HepG2 (cell line): ENCODE results near the gene GRHPR. TPM values are rescaled to one million over a fixed set of nuclear protein-coding genes. Genes with fewer than 3 reads are reported as not detected.

Source experiments
- ARNTL ChIP-seq: sonication (generic); formaldehyde crosslinking; IDR thresholded peaks from 2 replicates; pipeline ENCODE4 v1.4.0; 2020; ENCODE audit warnings: mild to moderate bottlenecking, missing genetic modification reagents
- ASH2L ChIP-seq: fragments of 300-600, 200-600 bp; sonication (generic); IDR thresholded peaks from 2 replicates; pipeline ENCODE4 v1.7.0; 2017; ENCODE audit warnings: low read depth, mild to moderate bottlenecking, moderate library complexity, mixed read lengths, low read length; ENCODE audit not compliant: insufficient read length
- BRF2 ChIP-seq: sonication (generic); formaldehyde crosslinking; IDR thresholded peaks from 2 replicates; pipeline ENCODE4 v1.8.1; 2022; ENCODE audit warnings: mild to moderate bottlenecking, missing genetic modification reagents
- CBX1 ChIP-seq: IDR thresholded peaks from one replicate; pipeline ENCODE4 v1.6.1; 2016; ENCODE audit warnings: antibody characterized with exemption, low read depth
- FOXJ3 ChIP-seq: sonication (generic); formaldehyde crosslinking; IDR thresholded peaks from 2 replicates; pipeline ENCODE4 v1.4.0; 2020; ENCODE audit warnings: missing genetic modification reagents, mild to moderate bottlenecking, borderline replicate concordance
- KLF16 ChIP-seq, 2 experiments: sonication (generic) in 1 of 2; formaldehyde crosslinking in 1 of 2; IDR thresholded peaks; 2 replicates each; pipeline versions ENCODE4 v1.6.1 to v1.8.0; 2016 to 2023; ENCODE audit warnings: missing genetic modification reagents in 2 of 2, missing compliant biosample characterization in 1 of 2
- MED1 ChIP-seq: sonication (generic); formaldehyde crosslinking; IDR thresholded peaks from 2 replicates; pipeline ENCODE4 v1.4.0; 2020; ENCODE audit warnings: missing genetic modification reagents
- MTF1 ChIP-seq: sonication (generic); formaldehyde crosslinking; IDR thresholded peaks from 2 replicates; pipeline ENCODE4 v1.5.0; 2020; ENCODE audit warnings: missing genetic modification reagents
- NFE2L2 ChIP-seq: fragments of 150-350 bp; IDR thresholded peaks from 2 replicates; pipeline ENCODE4 v1.6.1; 2014; ENCODE audit warnings: low read length
- NPAS2 ChIP-seq: sonication (generic); formaldehyde crosslinking; IDR thresholded peaks from 2 replicates; pipeline ENCODE4 v1.8.0; 2022; ENCODE audit warnings: mild to moderate bottlenecking, missing genetic modification reagents, borderline replicate concordance
- PHF5A ChIP-seq: IDR thresholded peaks from one replicate; pipeline ENCODE4 v1.6.1; 2018; ENCODE audit warnings: low read depth, missing genetic modification reagents; ENCODE audit not compliant: unreplicated experiment
- SETDB1 ChIP-seq: sonication (generic); formaldehyde crosslinking; IDR thresholded peaks from 2 replicates; pipeline ENCODE4 v1.5.1; 2020; ENCODE audit warnings: missing genetic modification reagents, mild to moderate bottlenecking, borderline replicate concordance
- SMAD3 ChIP-seq: sonication (generic); formaldehyde crosslinking; IDR thresholded peaks from 2 replicates; pipeline ENCODE4 v1.4.0; 2020; ENCODE audit warnings: missing genetic modification reagents
- SOX13 ChIP-seq, 3 experiments: fragments of 450-650 bp in 1 of 3; sonication (generic) in 1 of 3; formaldehyde crosslinking in 1 of 3; IDR thresholded peaks in 2 of 3; conservative IDR thresholded peaks in 1 of 3; 2 replicates each; pipeline versions ENCODE4 v1.5.0 to v1.6.1; 2016 to 2020; ENCODE audit warnings: antibody characterized with exemption in 1 of 3, mild to moderate bottlenecking in 1 of 3, missing compliant biosample characterization in 1 of 3, missing genetic modification reagents in 1 of 3, moderate library complexity in 1 of 3
- TCF12 ChIP-seq, 2 experiments: fragments of 450-650 bp in 1 of 2; sonication (generic) in 1 of 2; formaldehyde crosslinking in 1 of 2; IDR thresholded peaks; 2 replicates each; pipeline versions ENCODE4 v1.6.1 to v1.8.0; 2017 to 2022; ENCODE audit warnings: antibody characterized with exemption in 1 of 2, mild to moderate bottlenecking in 1 of 2, missing genetic modification reagents in 1 of 2, moderate library complexity in 1 of 2
- TFE3 ChIP-seq: IDR thresholded peaks from 2 replicates; pipeline ENCODE4 v1.6.1; 2016
- ZNF225 ChIP-seq: sonication (generic); formaldehyde crosslinking; IDR thresholded peaks from 2 replicates; pipeline ENCODE4 v1.4.0; 2020; ENCODE audit warnings: mild to moderate bottlenecking, missing genetic modification reagents
- ZNF441 ChIP-seq: sonication (generic); formaldehyde crosslinking; IDR thresholded peaks from 2 replicates; pipeline ENCODE4 v1.7.0; 2021; ENCODE audit warnings: missing genetic modification reagents, borderline replicate concordance
- polyA plus RNA-seq, 8 experiments: library from polyadenylated mRNA; depleted of rRNA in 3 of 8; stranded (reverse) in 7 of 8; unstranded in 1 of 8; fragments of >200 nt; fragmentation: Illumina TruSeq in 4 of 8; extraction: Trizol in 4 of 8; gene quantifications; 2 replicates each; pipeline versions ENCODE4 v1.2.1 to v1.2.3, GENCODE V29; 2011 to 2016; ENCODE audit warnings: low read depth in 4 of 8, missing spikeins in 1 of 8, mixed read lengths in 1 of 8; ENCODE audit not compliant: insufficient read depth in 1 of 8
- total RNA-seq, 5 experiments: library from RNA; depleted of rRNA; stranded (reverse); fragments of >200 nt; fragmentation: Illumina TruSeq; extraction: Trizol; gene quantifications; 2 replicates each; pipeline ENCODE4 v1.2.3, GENCODE V29; 2016; ENCODE audit warnings: low read depth in 1 of 5
- TF ChIP-seq, protein P1 (sequence below): sonication (generic); formaldehyde crosslinking; IDR thresholded peaks from 2 replicates; pipeline ENCODE4 v1.5.0; 2020; ENCODE audit warnings: missing genetic modification reagents
- TF ChIP-seq, protein P2 (sequence below): sonication (generic); formaldehyde crosslinking; IDR thresholded peaks from 2 replicates; pipeline ENCODE4 v1.5.1; 2020; ENCODE audit warnings: missing genetic modification reagents, mild to moderate bottlenecking, borderline replicate concordance
- TF ChIP-seq, protein P3 (sequence below): IDR thresholded peaks from 2 replicates; pipeline ENCODE4 v1.6.1; 2016; ENCODE audit warnings: control low read depth

Gene GRHPR
- total and polyA plus RNA-seq, 2 of the 13 experiments (the other 11 are each of a cell fraction or from before 2014, with no cell fraction given) = 113 to 115 TPM

- TF ChIP-seq NFE2L2 (no peak), TFE3 (CRISPR knock-in tag) (no peak), FOXJ3 (CRISPR knock-in tag) (no peak), ZNF441 (CRISPR knock-in tag) (no peak), KLF16 (CRISPR knock-in tag; IDR thresholded peaks at IDR 0.05) (peak in 1 of 2 experiments; percentile 32; a peak in 1 of 4 replicates), SETDB1 (CRISPR knock-in tag) (0 out of 2 replicates have a peak, but pooled peaks have one; percentile 48), NPAS2 (CRISPR knock-in tag) (no peak), ARNTL (CRISPR knock-in tag) (0 out of 2 replicates have a peak, but pooled peaks have one; percentile 18), ZNF225 (CRISPR knock-in tag) (no peak), PHF5A (CRISPR knock-in tag) (no peak), BRF2 (no peak), MTF1 (CRISPR knock-in tag) (no peak), SOX13 (IDR thresholded peaks at IDR 0.05) (no peak), SOX13 (CRISPR knock-in tag; conservative IDR thresholded peaks at IDR 0.05 in 1 of 2, IDR thresholded peaks at IDR 0.05 in 1 of 2) (no peak), CBX1 (no peak), SMAD3 (CRISPR knock-in tag) (no peak), TCF12 (IDR thresholded peaks at IDR 0.05) (no peak), TCF12 (CRISPR knock-in tag; IDR thresholded peaks at IDR 0.05) (no peak), ASH2L (peak; percentile 82), MED1 (CRISPR knock-in tag) (no peak)
- TF ChIP-seq, protein P1, sequence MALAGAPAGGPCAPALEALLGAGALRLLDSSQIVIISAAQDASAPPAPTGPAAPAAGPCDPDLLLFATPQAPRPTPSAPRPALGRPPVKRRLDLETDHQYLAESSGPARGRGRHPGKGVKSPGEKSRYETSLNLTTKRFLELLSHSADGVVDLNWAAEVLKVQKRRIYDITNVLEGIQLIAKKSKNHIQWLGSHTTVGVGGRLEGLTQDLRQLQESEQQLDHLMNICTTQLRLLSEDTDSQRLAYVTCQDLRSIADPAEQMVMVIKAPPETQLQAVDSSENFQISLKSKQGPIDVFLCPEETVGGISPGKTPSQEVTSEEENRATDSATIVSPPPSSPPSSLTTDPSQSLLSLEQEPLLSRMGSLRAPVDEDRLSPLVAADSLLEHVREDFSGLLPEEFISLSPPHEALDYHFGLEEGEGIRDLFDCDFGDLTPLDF (CRISPR knock-in tag) = no peak; the same call in 1 of the 2 replicates
- TF ChIP-seq, protein P2, sequence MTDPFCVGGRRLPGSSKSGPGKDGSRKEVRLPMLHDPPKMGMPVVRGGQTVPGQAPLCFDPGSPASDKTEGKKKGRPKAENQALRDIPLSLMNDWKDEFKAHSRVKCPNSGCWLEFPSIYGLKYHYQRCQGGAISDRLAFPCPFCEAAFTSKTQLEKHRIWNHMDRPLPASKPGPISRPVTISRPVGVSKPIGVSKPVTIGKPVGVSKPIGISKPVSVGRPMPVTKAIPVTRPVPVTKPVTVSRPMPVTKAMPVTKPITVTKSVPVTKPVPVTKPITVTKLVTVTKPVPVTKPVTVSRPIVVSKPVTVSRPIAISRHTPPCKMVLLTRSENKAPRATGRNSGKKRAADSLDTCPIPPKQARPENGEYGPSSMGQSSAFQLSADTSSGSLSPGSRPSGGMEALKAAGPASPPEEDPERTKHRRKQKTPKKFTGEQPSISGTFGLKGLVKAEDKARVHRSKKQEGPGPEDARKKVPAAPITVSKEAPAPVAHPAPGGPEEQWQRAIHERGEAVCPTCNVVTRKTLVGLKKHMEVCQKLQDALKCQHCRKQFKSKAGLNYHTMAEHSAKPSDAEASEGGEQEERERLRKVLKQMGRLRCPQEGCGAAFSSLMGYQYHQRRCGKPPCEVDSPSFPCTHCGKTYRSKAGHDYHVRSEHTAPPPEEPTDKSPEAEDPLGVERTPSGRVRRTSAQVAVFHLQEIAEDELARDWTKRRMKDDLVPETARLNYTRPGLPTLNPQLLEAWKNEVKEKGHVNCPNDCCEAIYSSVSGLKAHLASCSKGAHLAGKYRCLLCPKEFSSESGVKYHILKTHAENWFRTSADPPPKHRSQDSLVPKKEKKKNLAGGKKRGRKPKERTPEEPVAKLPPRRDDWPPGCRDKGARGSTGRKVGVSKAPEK (CRISPR knock-in tag) = no peak
- TF ChIP-seq, protein P3, sequence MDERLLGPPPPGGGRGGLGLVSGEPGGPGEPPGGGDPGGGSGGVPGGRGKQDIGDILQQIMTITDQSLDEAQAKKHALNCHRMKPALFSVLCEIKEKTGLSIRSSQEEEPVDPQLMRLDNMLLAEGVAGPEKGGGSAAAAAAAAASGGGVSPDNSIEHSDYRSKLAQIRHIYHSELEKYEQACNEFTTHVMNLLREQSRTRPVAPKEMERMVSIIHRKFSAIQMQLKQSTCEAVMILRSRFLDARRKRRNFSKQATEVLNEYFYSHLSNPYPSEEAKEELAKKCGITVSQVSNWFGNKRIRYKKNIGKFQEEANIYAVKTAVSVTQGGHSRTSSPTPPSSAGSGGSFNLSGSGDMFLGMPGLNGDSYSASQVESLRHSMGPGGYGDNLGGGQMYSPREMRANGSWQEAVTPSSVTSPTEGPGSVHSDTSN = no peak
Observed at GRCh38 chr9:37466037-37466709, 43.7 kb downstream of the GRHPR start (continued).
